Gastrocnemius medialis (tissue), 4 donors: Measurements from ENCODE around the gene NDUFAF3. TPM values are rescaled to one million over a fixed set of nuclear protein-coding genes. Genes with fewer than 3 reads are reported as not detected.
A peak's percentile ranks its signal among the peaks of the same experiment; 100 is the strongest.

Experiments
- ATAC-seq, 2 donors: fragments of 150-250 bp; one replicate each; pipeline ENCODE4 v1.9.1; 2016
- DNase-seq, 2 donors: peaks; one replicate each; pipeline ENCODE4 v3.0.0-alpha.2; 2019
- H3K27ac ChIP-seq, 4 donors: fragments of 200-600 bp; sonication (generic); 1 replicate in 1 of 4; 2 replicates in 3 of 4; pipeline ENCODE4 v1.5.1; 2016 to 2018; ENCODE audit warnings: mild to moderate bottlenecking in 2 of 4, moderate library complexity in 1 of 4
- H3K27me3 ChIP-seq, 3 donors: fragments of 200-600 bp; sonication (generic) in 2 of 3; 1 replicate in 1 of 3; 2 replicates in 2 of 3; pipeline versions ENCODE4 v1.5.1 to v1.6.0; 2016 to 2019; ENCODE audit warnings: mild to moderate bottlenecking in 1 of 3, moderate library complexity in 1 of 3
- H3K36me3 ChIP-seq, 2 donors: fragments of 200-600 bp; sonication (generic) in 1 of 2; one replicate each; pipeline ENCODE4 v1.5.1; 2017 to 2018
- H3K4me1 ChIP-seq, 2 donors: fragments of 200-600 bp; sonication (generic) in 1 of 2; one replicate each; pipeline ENCODE4 v1.5.1; 2016 to 2017; ENCODE audit warnings: mild to moderate bottlenecking in 2 of 2
- H3K4me3 ChIP-seq, 4 donors: fragments of 200-600 bp; sonication (generic) in 3 of 4; 1 replicate in 1 of 4; 2 replicates in 3 of 4; pipeline ENCODE4 v1.5.1; 2016 to 2019; ENCODE audit warnings: mild to moderate bottlenecking in 2 of 4
- H3K9me3 ChIP-seq, 3 donors: fragments of 200-600 bp; sonication (generic) in 2 of 3; 1 replicate in 1 of 3; 2 replicates in 2 of 3; pipeline ENCODE4 v1.5.1; 2016 to 2019
- CTCF ChIP-seq, 5 experiments: fragments of 450-650 bp in 3 of 5; fragments of 200-600 bp in 2 of 5; sonication (generic) in 2 of 5; IDR thresholded peaks in 4 of 5; conservative IDR thresholded peaks in 1 of 5; 1 replicate in 4 of 5; 2 replicates in 1 of 5; pipeline ENCODE4 v1.5.1; 2016 to 2019; ENCODE audit warnings: antibody characterized with exemption in 5 of 5, mild to moderate bottlenecking in 3 of 5, moderate library complexity in 3 of 5
- POLR2A ChIP-seq, 2 donors: fragments of 450-650 bp; IDR thresholded peaks; one replicate each; pipeline ENCODE4 v1.6.1; 2017; ENCODE audit warnings: antibody characterized with exemption in 2 of 2, mild to moderate bottlenecking in 2 of 2, moderate library complexity in 2 of 2
- in situ Hi-C, 4 donors: fragments of 200-750 bp; cut with MboI; loops; one replicate each; pipeline versions ENCODE4 v1.15.0 to v1.8.0; 2017; ENCODE audit warnings: low sequenced_read_pairs in 4 of 4
- intact Hi-C: fragments of 100-400 bp; cut with DNase I; formaldehyde crosslinking; loops from one replicate; pipeline ENCODE4 v1.15.1; 2023; ENCODE audit warnings: low total_unique reads
- total RNA-seq, 4 donors: library from RNA; depleted of rRNA; stranded (reverse); fragments of >200 nt; gene quantifications; one replicate each; pipeline versions ENCODE4 v1.1.0 to v1.2.3, GENCODE V29; 2016

The NDUFAF3 gene
- total RNA-seq, 4 donors from 2014 or later = 129 to 181 (median 148) TPM

GRCh38 chr3:49025005-49025792 lies 3.3 kb downstream of the NDUFAF3 start:
- no peak for TF ChIP-seq CTCF (IDR thresholded peaks at IDR 0.05 in 4 of 5, conservative IDR thresholded peaks at IDR 0.05 in 1 of 5)
- TF ChIP-seq POLR2A (IDR thresholded peaks at IDR 0.05) = no peak
- no peak overlapping the region for H3K4me3 ChIP-seq
- H3K27ac ChIP-seq = peak overlapping the region in 1 of 4 donors; percentile 96
- peaks cover 0 to 54% of the 10 kb centered on the region in 2 donors for H3K36me3 ChIP-seq
- no peaks in the 10 kb centered on the region for H3K9me3 ChIP-seq
- ATAC-seq (no peak), DNase-seq (no peak)
- in situ Hi-C loops (no loop called here), intact Hi-C loops (no loop called here)
- peaks cover 37 to 51% of the 10 kb centered on the region in 2 donors for H3K4me1 ChIP-seq
- H3K27me3 ChIP-seq = no peaks in the 10 kb centered on the region

- no peak for DNase-seq
These were observed 4.0 kb downstream of the NDUFAF3 start for GRCh38 chr3:49025793-49026520.

GRCh38 chr3:49026536-49026935 lies 4.6 kb downstream of the NDUFAF3 start:
- intact Hi-C loops (no loop called here), in situ Hi-C loops (no loop called here)
- ATAC-seq (no peak), DNase-seq (no peak)
- Histone ChIP-seq H3K9me3 (no peaks in the 10 kb centered on the region), H3K36me3 (peaks cover 0 to 67% of the 10 kb centered on the region in 2 donors), H3K4me1 (peaks cover 33 to 45% of the 10 kb centered on the region in 2 donors), H3K27me3 (no peaks in the 10 kb centered on the region), H3K4me3 (no peak overlapping the region), H3K27ac (peak overlapping the region in 2 of 4 donors; percentile 96 to 98)
- TF ChIP-seq CTCF (IDR thresholded peaks at IDR 0.05 in 4 of 5, conservative IDR thresholded peaks at IDR 0.05 in 1 of 5) (no peak), POLR2A (IDR thresholded peaks at IDR 0.05) (no peak)

More at GRCh38 chr3:49025793-49026520, 4.0 kb downstream of the NDUFAF3 start:
- no peak for ATAC-seq
- H3K36me3 ChIP-seq = peaks cover 0 to 62% of the 10 kb centered on the region in 2 donors
- H3K4me3 ChIP-seq = no peak overlapping the region
- peak overlapping the region in 1 of 4 donors; percentile 96 for H3K27ac ChIP-seq
- H3K4me1 ChIP-seq = peaks cover 33 to 45% of the 10 kb centered on the region in 2 donors
- no peak for TF ChIP-seq POLR2A (IDR thresholded peaks at IDR 0.05)
- no peak for TF ChIP-seq CTCF (IDR thresholded peaks at IDR 0.05 in 4 of 5, conservative IDR thresholded peaks at IDR 0.05 in 1 of 5)
- in situ Hi-C loops (no loop called here), intact Hi-C loops (no loop called here)
- H3K9me3 ChIP-seq = no peaks in the 10 kb centered on the region
- H3K27me3 ChIP-seq = no peaks in the 10 kb centered on the region

GRCh38 chr3:49027634-49028033 lies 5.7 kb downstream of the NDUFAF3 start:
- in situ Hi-C loops = no loop called here
- TF ChIP-seq POLR2A (IDR thresholded peaks at IDR 0.05) (no peak), CTCF (IDR thresholded peaks at IDR 0.05 in 4 of 5, conservative IDR thresholded peaks at IDR 0.05 in 1 of 5) (no peak)
- peaks cover 0 to 78% of the 10 kb centered on the region in 2 donors for H3K36me3 ChIP-seq

More at GRCh38 chr3:49027634-49028033, 5.7 kb downstream of the NDUFAF3 start:
- no peak overlapping the region for H3K4me3 ChIP-seq
- peaks cover 33 to 41% of the 10 kb centered on the region in 2 donors for H3K4me1 ChIP-seq
- peak overlapping the region; percentile 94 to 98 (median 96) for H3K27ac ChIP-seq
- H3K27me3 ChIP-seq = no peaks in the 10 kb centered on the region
- intact Hi-C loops = loop anchor here (2.0 kb wide), 2 partner anchors 37 to 109 kb away; partner anchors contain the start of genes ARIH2 and P4HTM
- ATAC-seq (no peak), DNase-seq (no peak)
- H3K9me3 ChIP-seq = no peaks in the 10 kb centered on the region
